H1 (cell line): ENCODE data around the gene EED. TPM values are rescaled to one million over a fixed set of nuclear protein-coding genes. Genes with fewer than 3 reads are reported as not detected.

ENCODE experiments used
- CTCF ChIA-PET: fragments of 300-600 bp; sonication (Branson Sonifier 250); formaldehyde crosslinking; loops from one replicate; lab custom pipeline; 2021; ENCODE audit not compliant: partially characterized antibody; lab: Charles Lee
- POLR2A ChIA-PET: fragments of 300-600 bp; sonication (Branson Sonifier 250); formaldehyde crosslinking; loops from one replicate; lab custom pipeline; 2021; ENCODE audit warnings: inconsistent platforms; ENCODE audit not compliant: partially characterized antibody; lab: Charles Lee
- DNase-seq, 2 experiments: peaks; one replicate each; pipeline versions ENCODE4 v3.0.0 to v3.0.0-alpha.2; 2010 to 2022; ENCODE audit warnings: low spot score in 2 of 2, low read depth in 1 of 2, mixed read lengths in 1 of 2
- FAIRE-seq: peaks from 2 replicates; lab custom pipeline; 2011; peaks lifted over from hg19 to GRCh38; lab: Jason Lieb, UNC
- H2AFZ ChIP-seq: 2 replicates; pipeline ENCODE4 v1.8.1; 2012; ENCODE audit warnings: low read length, inconsistent platforms
- H2AK5ac ChIP-seq: 2 replicates; pipeline ENCODE4 v1.6.1; 2013; ENCODE audit warnings: low read depth, low read length
- H2BK120ac ChIP-seq: replicated peaks from 2 replicates; pipeline ENCODE3; 2013; ENCODE audit warnings: low read depth, low read length, inconsistent platforms
- H2BK12ac ChIP-seq: 2 replicates; pipeline ENCODE4 v1.6.1; 2013; ENCODE audit warnings: low read depth, low read length
- H2BK15ac ChIP-seq: 2 replicates; pipeline ENCODE4 v1.6.1; 2013; ENCODE audit warnings: low read length
- H2BK20ac ChIP-seq: 2 replicates; pipeline ENCODE4 v1.6.1; 2013; ENCODE audit warnings: low read length
- H2BK5ac ChIP-seq: 2 replicates; pipeline ENCODE4 v1.6.1; 2013; ENCODE audit warnings: low read depth, low read length
- H3K14ac ChIP-seq: 2 replicates; pipeline ENCODE4 v1.6.1; 2013; ENCODE audit warnings: inconsistent platforms; ENCODE audit not compliant: insufficient read length
- H3K18ac ChIP-seq: 2 replicates; pipeline ENCODE4 v1.6.1; 2013; ENCODE audit warnings: low read length; ENCODE audit errors: extremely low read depth
- H3K23ac ChIP-seq: 2 replicates; pipeline ENCODE4 v1.6.1; 2013; ENCODE audit warnings: inconsistent platforms; ENCODE audit not compliant: insufficient read length
- H3K23me2 ChIP-seq: 2 replicates; pipeline ENCODE4 v1.6.1; 2013; ENCODE audit warnings: low read depth, low read length
- H3K27ac ChIP-seq: 2 replicates; pipeline ENCODE4 v1.6.1; 2011; ENCODE audit warnings: low read depth, low read length, inconsistent platforms
- H3K27me3 ChIP-seq, 4 experiments: replicated peaks in 1 of 4; 1 replicate in 1 of 4; 2 replicates in 3 of 4; pipeline versions ENCODE4 v1.6.1 to v1.8.1; 2011 to 2013; ENCODE audit warnings: low read length in 3 of 4, mild to moderate bottlenecking in 3 of 4, inconsistent platforms in 2 of 4, mixed read lengths in 2 of 4, moderate library complexity in 1 of 4; ENCODE audit not compliant: control insufficient read depth in 3 of 4, insufficient read depth in 3 of 4; ENCODE audit errors: extremely low read depth in 1 of 4
- H3K36me3 ChIP-seq, 4 experiments: 2 replicates each; pipeline versions ENCODE4 v1.6.1 to v1.8.1; 2011 to 2013; ENCODE audit warnings: mild to moderate bottlenecking in 4 of 4, low read length in 3 of 4, moderate library complexity in 2 of 4, control low read depth in 1 of 4, inconsistent platforms in 1 of 4; ENCODE audit not compliant: insufficient read depth in 4 of 4, control insufficient read depth in 2 of 4
- H3K4ac ChIP-seq: replicated peaks from 2 replicates; pipeline ENCODE3; 2013; ENCODE audit warnings: low read length, low read depth, mixed read lengths, inconsistent platforms; ENCODE audit not compliant: insufficient read length
- H3K4me1 ChIP-seq, 4 experiments: replicated peaks in 1 of 4; 1 replicate in 1 of 4; 2 replicates in 3 of 4; pipeline versions ENCODE4 v1.6.1 to v1.8.1; 2011 to 2013; ENCODE audit warnings: low read length in 3 of 4, inconsistent platforms in 2 of 4, mixed read lengths in 1 of 4; ENCODE audit not compliant: insufficient read depth in 4 of 4, control insufficient read depth in 3 of 4
- H3K4me2 ChIP-seq, 2 experiments: 2 replicates each; pipeline versions ENCODE4 v1.6.1 to v1.8.1; 2011 to 2013; ENCODE audit warnings: low read depth in 2 of 2, low read length in 2 of 2, control low read depth in 1 of 2, inconsistent platforms in 1 of 2, mild to moderate bottlenecking in 1 of 2; ENCODE audit not compliant: insufficient read depth in 1 of 2
- H3K4me3 ChIP-seq, 4 experiments: fragments of 200-600, 300-600 bp in 1 of 4; sonication (generic), shearing (Covaris generic), sonication (Bioruptor Twin) in 1 of 4; 2 replicates each; pipeline versions ENCODE4 v1.5.1 to v1.8.1; 2011 to 2016; ENCODE audit warnings: low read length in 4 of 4, low read depth in 3 of 4, control low read depth in 2 of 4, inconsistent platforms in 2 of 4, mild to moderate bottlenecking in 2 of 4, mixed read lengths in 1 of 4, moderate library complexity in 1 of 4; ENCODE audit not compliant: insufficient read depth in 2 of 4; ENCODE audit errors: extremely low read depth in 1 of 4
- H3K56ac ChIP-seq: replicated peaks from 2 replicates; pipeline ENCODE3; 2013; ENCODE audit warnings: low read depth, mild to moderate bottlenecking, mixed read lengths, low read length, inconsistent platforms; ENCODE audit not compliant: insufficient read length
- H3K79me1 ChIP-seq: 2 replicates; pipeline ENCODE4 v1.6.1; 2013; ENCODE audit warnings: low read depth, low read length, control low read depth
- H3K79me2 ChIP-seq, 2 experiments: 2 replicates each; pipeline versions ENCODE4 v1.6.1 to v1.8.1; 2012 to 2013; ENCODE audit warnings: low read length in 2 of 2, mild to moderate bottlenecking in 2 of 2, inconsistent platforms in 1 of 2; ENCODE audit not compliant: insufficient read depth in 2 of 2, control insufficient read depth in 1 of 2
- H3K9ac ChIP-seq, 4 experiments: replicated peaks in 1 of 4; 1 replicate in 1 of 4; 2 replicates in 3 of 4; pipeline versions ENCODE4 v1.6.1 to v1.8.1; 2011 to 2013; ENCODE audit warnings: low read depth in 3 of 4, low read length in 3 of 4, control low read depth in 2 of 4, mild to moderate bottlenecking in 2 of 4, moderate library complexity in 2 of 4, inconsistent platforms in 1 of 4; ENCODE audit errors: extremely low read depth in 1 of 4
- H3K9me3 ChIP-seq, 2 experiments: 2 replicates each; pipeline versions ENCODE4 v1.6.1 to v1.8.1; 2012 to 2013; ENCODE audit warnings: mild to moderate bottlenecking in 2 of 2, moderate library complexity in 2 of 2, control low read depth in 1 of 2, inconsistent platforms in 1 of 2, low read depth in 1 of 2, low read length in 1 of 2, mixed read lengths in 1 of 2; ENCODE audit not compliant: insufficient read depth in 2 of 2
- H4K20me1 ChIP-seq, 2 experiments: replicated peaks in 1 of 2; 2 replicates each; pipeline versions ENCODE3 to v1.8.1; 2011 to 2013; ENCODE audit warnings: inconsistent platforms in 2 of 2, low read length in 2 of 2, mild to moderate bottlenecking in 1 of 2; ENCODE audit not compliant: insufficient read depth in 2 of 2, control insufficient read depth in 1 of 2
- H4K5ac ChIP-seq: 2 replicates; pipeline ENCODE4 v1.6.1; 2013; ENCODE audit warnings: low read length, low read depth, mixed read lengths, inconsistent platforms; ENCODE audit not compliant: insufficient read length
- H4K8ac ChIP-seq: 2 replicates; pipeline ENCODE4 v1.8.0; 2013; ENCODE audit warnings: mild to moderate bottlenecking, moderate library complexity, low read length, inconsistent platforms; ENCODE audit not compliant: insufficient read depth; ENCODE audit errors: extremely low read depth
- H4K91ac ChIP-seq: replicated peaks from 2 replicates; pipeline ENCODE3; 2013; ENCODE audit warnings: low read length, mixed read lengths, inconsistent platforms; ENCODE audit not compliant: insufficient read length
- BCL11A ChIP-seq, 2 experiments: IDR thresholded peaks; one replicate each; pipeline ENCODE4 v1.6.1; 2011; ENCODE audit warnings: low read depth in 2 of 2, low read length in 2 of 2, mild to moderate bottlenecking in 2 of 2
- CTCF ChIP-seq, 3 experiments: IDR thresholded peaks; 1 replicate in 2 of 3; 2 replicates in 1 of 3; pipeline versions ENCODE4 v1.5.1 to v1.6.1; 2011; ENCODE audit warnings: low read length in 3 of 3, mild to moderate bottlenecking in 3 of 3, inconsistent platforms in 2 of 3, low read depth in 1 of 3, moderate library complexity in 1 of 3; ENCODE audit not compliant: insufficient read depth in 1 of 3; ENCODE audit errors: control extremely low read depth in 1 of 3
- WGBS, 2 experiments: shearing (Covaris generic) in 1 of 2; methylation state at CpG; one replicate each; pipeline versions ENCODE4 v1.1.6 to v1.1.7; 2013 to 2015; ENCODE audit warnings: low lambda C conversion rate in 2 of 2, mixed read lengths in 2 of 2, inconsistent platforms in 1 of 2, low coverage in 1 of 2, missing lambda C conversion rate in 1 of 2; ENCODE audit not compliant: insufficient replicate concordance in 2 of 2, insufficient coverage in 1 of 2, insufficient read length in 1 of 2; ENCODE audit errors: extremely low coverage in 1 of 2, missing lambda C conversion rate in 1 of 2; 5-methylcytosine and 5-hydroxymethylcytosine counted together
- polyA plus RNA-seq, 7 experiments: library from polyadenylated mRNA; depleted of rRNA in 3 of 7; stranded (reverse) in 5 of 7; unstranded in 2 of 7; fragments of >200 nt in 5 of 7; fragments of 200-250 nt in 2 of 7; gene quantifications; 1 replicate in 5 of 7; 2 replicates in 1 of 7; 4 replicates in 1 of 7; pipeline versions ENCODE4 v1.2.1 to v1.2.3, GENCODE V29; 2011 to 2013; ENCODE audit warnings: missing spikeins in 2 of 7, mixed read lengths in 2 of 7
- total RNA-seq: library from RNA; stranded (reverse); fragmentation: NEBNext Ultra II Directional; extraction: Animal tissue kit (Norgen Biotek cat#: 25700); gene quantifications from 2 replicates; pipeline ENCODE4 v1.2.1, GENCODE V29; 2021

Gene EED
- total and polyA plus RNA-seq, 2 of the 8 experiments (the other 6 are each of a cell fraction or from before 2014, with no cell fraction given): 12.6 to 26.9 TPM

DNA sequence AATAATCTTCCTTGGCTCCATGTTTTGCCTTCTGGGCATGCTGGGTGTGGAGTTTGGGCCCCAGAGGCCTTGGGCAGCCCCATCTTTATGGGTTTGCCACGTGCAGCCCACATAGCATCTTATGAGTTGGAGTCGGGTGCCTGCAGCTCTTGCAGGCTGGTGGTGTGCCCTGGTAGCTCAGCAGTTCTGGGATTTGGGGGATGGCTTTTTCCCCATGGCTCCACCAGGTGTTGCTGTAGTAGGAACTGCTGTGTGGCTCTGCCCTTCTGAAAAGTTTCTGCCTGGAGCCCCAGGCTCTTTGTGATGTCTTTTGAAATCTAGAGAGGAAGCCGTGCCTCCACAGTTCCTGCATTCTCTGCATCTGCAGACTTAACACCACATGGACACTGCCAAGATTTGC lies 16.8 kb downstream of the EED start:
- 93% methylated on average over 3 of the region's 3 CpGs; no CpG with 5 or more reads in 1 of the 2 experiments for WGBS, 2 experiments
- Histone ChIP-seq H4K8ac (no peak overlapping the region), H3K9ac (no peak overlapping the region), H4K20me1 (peaks cover 0 to 2% of the 10 kb centered on the region in 2 experiments), H3K4ac (no peak overlapping the region), H2BK5ac (no peak overlapping the region), H3K79me2 (no peaks in the 10 kb centered on the region; a peak in 2 of 4 replicates), H3K27me3 (no peaks in the 10 kb centered on the region), H3K27ac (no peak overlapping the region), H4K91ac (no peak overlapping the region), H3K9me3 (no peaks in the 10 kb centered on the region), H2AK5ac (no peak overlapping the region), H3K4me3 (no peak overlapping the region), H3K4me2 (no peak overlapping the region), H2BK15ac (no peak overlapping the region), H3K23me2 (no peaks in the 10 kb centered on the region), H3K36me3 (peaks cover 3 to 31% (median 12%) of the 10 kb centered on the region in 4 experiments; a peak in 7 of 8 replicates), H3K4me1 (no peaks in the 10 kb centered on the region), H3K79me1 (no peaks in the 10 kb centered on the region; the same call in 1 of the 2 replicates), H3K56ac (no peak overlapping the region), H2BK120ac (no peak overlapping the region), H2BK12ac (no peak overlapping the region), H3K14ac (no peak overlapping the region), H3K18ac (no peak overlapping the region)
- FAIRE-seq (no peak), DNase-seq (no peak)
- ChIA-PET POLR2A (no interaction called here), CTCF (interaction anchor here (1.1 to 1.6 kb wide), 5 partner anchors 8 to 44 kb away, joined by 3 to 6 read pairs (median 3); no protein-coding TSS in a partner anchor)
- TF ChIP-seq CTCF (IDR thresholded peaks at IDR 0.05; ENCODE audit: control extremely low read depth in 1 of 3, insufficient read depth in 1 of 3, low read depth in 1 of 3, low read length in 3 of 3) (peak in 2 of 3 experiments; percentile 3 to 16; a peak in 2 of 4 replicates), BCL11A (IDR thresholded peaks at IDR 0.05; ENCODE audit: low read depth in 2 of 2, low read length in 2 of 2) (no peak)
- TF ChIP-seq, all 59 proteins: peak for 1
- H2AFZ ChIP-seq: no peak overlapping the region
- no peak overlapping the region for H4K5ac ChIP-seq
- H2BK20ac ChIP-seq: no peak overlapping the region
- no peak overlapping the region for H3K23ac ChIP-seq
